CD4-positive, alpha-beta memory T cell (primary cell): ENCODE data around the gene HS2ST1. TPM values are rescaled to one million over a fixed set of nuclear protein-coding genes. Genes with fewer than 3 reads are reported as not detected.
"Not testable (repeated sequence)": the region's sequence is repeated elsewhere in the genome, so short reads cannot be mapped to it uniquely, and the experiment has no call there.

Experiments
- CTCF ChIA-PET: fragments of 350-600 bp; sonication (Branson Sonifier 250); formaldehyde crosslinking; loops from one replicate; lab custom pipeline; 2021; ENCODE audit warnings: inconsistent platforms; ENCODE audit not compliant: partially characterized antibody; lab: Charles Lee
- POLR2A ChIA-PET: fragments of 350-600 bp; sonication (Branson Sonifier 250); formaldehyde crosslinking; loops from one replicate; lab custom pipeline; 2021; ENCODE audit not compliant: partially characterized antibody; lab: Charles Lee
- DNase-seq, 5 donors: peaks; one replicate each; pipeline versions ENCODE4 v3.0.0 to v3.0.0-alpha.2; 2020 to 2022; ENCODE audit warnings: mixed read lengths in 1 of 5
- H3K27ac ChIP-seq: one replicate; pipeline ENCODE4 v1.7.0; 2013; ENCODE audit warnings: low read depth, low read length
- H3K27me3 ChIP-seq: 2 replicates; pipeline ENCODE4 v1.7.0; 2013; ENCODE audit warnings: mild to moderate bottlenecking, low read length, moderate library complexity; ENCODE audit not compliant: insufficient read depth
- H3K36me3 ChIP-seq: 2 replicates; pipeline ENCODE4 v1.7.0; 2013; ENCODE audit warnings: mild to moderate bottlenecking, low read length, moderate library complexity; ENCODE audit not compliant: insufficient read depth
- H3K4me1 ChIP-seq: 2 replicates; pipeline ENCODE4 v1.7.0; 2013; ENCODE audit warnings: mild to moderate bottlenecking, low read length, moderate library complexity; ENCODE audit not compliant: insufficient read depth
- H3K4me3 ChIP-seq, 2 donors: one replicate each; pipeline ENCODE4 v1.7.0; 2013; ENCODE audit warnings: low read length in 2 of 2, mild to moderate bottlenecking in 1 of 2
- H3K9me3 ChIP-seq, 2 donors: one replicate each; pipeline ENCODE4 v1.7.0; 2013; ENCODE audit warnings: low read length in 2 of 2, control low read depth in 1 of 2; ENCODE audit not compliant: control insufficient read depth in 1 of 2
- H3K27ac Mint-ChIP-seq, 7 donors: one replicate each; pipeline ENCODE4 v1.8.0; 2020 to 2021; ENCODE audit warnings: mixed read lengths in 7 of 7, mild to moderate bottlenecking in 6 of 7, inconsistent platforms in 3 of 7, moderate library complexity in 3 of 7
- H3K27me3 Mint-ChIP-seq, 2 donors: one replicate each; pipeline ENCODE4 v1.8.0; 2020 to 2021; ENCODE audit warnings: mixed read lengths in 2 of 2
- H3K36me3 Mint-ChIP-seq, 2 donors: one replicate each; pipeline ENCODE4 v1.8.0; 2020 to 2021; ENCODE audit warnings: mixed read lengths in 2 of 2, inconsistent platforms in 1 of 2, mild to moderate bottlenecking in 1 of 2
- H3K4me1 Mint-ChIP-seq, 4 donors: one replicate each; pipeline ENCODE4 v1.8.0; 2020 to 2021; ENCODE audit warnings: mixed read lengths in 4 of 4, mild to moderate bottlenecking in 1 of 4
- H3K4me3 Mint-ChIP-seq, 8 donors: one replicate each; pipeline ENCODE4 v1.8.0; 2020 to 2021; ENCODE audit warnings: mixed read lengths in 8 of 8, mild to moderate bottlenecking in 7 of 8, moderate library complexity in 6 of 8, inconsistent platforms in 3 of 8
- H3K9me3 Mint-ChIP-seq, 8 donors: one replicate each; pipeline ENCODE4 v1.8.0; 2020 to 2021; ENCODE audit warnings: mixed read lengths in 8 of 8, mild to moderate bottlenecking in 5 of 8, inconsistent platforms in 3 of 8, moderate library complexity in 1 of 8
- intact Hi-C: fragments of 100-400 bp; cut with micrococcal nuclease; formaldehyde crosslinking; loops from one replicate; pipeline ENCODE4 v1.15.1; 2023
- polyA plus RNA-seq, 2 donors: library from polyadenylated mRNA; unstranded; fragments of 300-500 nt; fragmentation: Illumina TruSeq; gene quantifications; one replicate each; pipeline ENCODE4 v1.2.3, GENCODE V29; 2021
- total RNA-seq, 2 experiments: library from RNA; stranded (reverse); gene quantifications; one replicate each; pipeline ENCODE4 v1.2.3, GENCODE V29; 2021

Gene HS2ST1
- total and polyA plus RNA-seq, 4 experiments from 2014 or later, result 5.4 to 15.8 (median 11.2) TPM

- Mint-ChIP-seq H3K27ac (no peak overlapping the region), H3K27me3 (no peaks in the 10 kb centered on the region), H3K9me3 (no peaks in the 10 kb centered on the region), H3K4me3 (no peak overlapping the region), H3K4me1 (peaks cover 0 to 12% (median 7%) of the 10 kb centered on the region in 4 donors), H3K36me3 (no peaks in the 10 kb centered on the region)
- Histone ChIP-seq H3K27ac (no peak overlapping the region), H3K27me3 (no peaks in the 10 kb centered on the region), H3K4me3 (no peak overlapping the region), H3K9me3 (no peaks in the 10 kb centered on the region), H3K36me3 (no peaks in the 10 kb centered on the region), H3K4me1 (no peaks in the 10 kb centered on the region)
- DNase-seq, result no peak
- CTCF ChIA-PET, result no interaction called here
- POLR2A ChIA-PET, result no interaction called here
- intact Hi-C loops, result no loop called here
Measured at GRCh38 chr1:86951430-86951829, 37.0 kb downstream of the HS2ST1 start.

- no peak for DNase-seq
- Histone ChIP-seq H3K27ac (no peak overlapping the region), H3K27me3 (no peaks in the 10 kb centered on the region), H3K9me3 (no peaks in the 10 kb centered on the region), H3K36me3 (no peaks in the 10 kb centered on the region), H3K4me3 (no peak overlapping the region), H3K4me1 (no peaks in the 10 kb centered on the region)
- intact Hi-C loops, result no loop called here
- peaks cover 0 to 11% (median 6%) of the 10 kb centered on the region in 4 donors for H3K4me1 Mint-ChIP-seq
- ChIA-PET POLR2A (no interaction called here), CTCF (no interaction called here)
- H3K27ac Mint-ChIP-seq, result no peak overlapping the region
- H3K9me3 Mint-ChIP-seq, result no peaks in the 10 kb centered on the region
- no peak overlapping the region for H3K4me3 Mint-ChIP-seq
- no peaks in the 10 kb centered on the region for H3K27me3 Mint-ChIP-seq
- no peaks in the 10 kb centered on the region for H3K36me3 Mint-ChIP-seq
Measured at GRCh38 chr1:86953167-86953566, 38.7 kb downstream of the HS2ST1 start.

GRCh38 chr1:86955678-86956077 lies 41.2 kb downstream of the HS2ST1 start:
- no peaks in the 10 kb centered on the region for H3K9me3 ChIP-seq
- no peak for DNase-seq
- H3K9me3 Mint-ChIP-seq, result no peaks in the 10 kb centered on the region
- H3K36me3 ChIP-seq, result no peaks in the 10 kb centered on the region
- no peak overlapping the region for H3K4me3 ChIP-seq
- no peaks in the 10 kb centered on the region for H3K27me3 ChIP-seq
- CTCF ChIA-PET, result interaction anchor here (2.3 kb wide), 1 partner anchor 13 kb away, joined by 6 read pairs; no protein-coding TSS in a partner anchor
- no peak overlapping the region for H3K4me3 Mint-ChIP-seq
- no peaks in the 10 kb centered on the region for H3K27me3 Mint-ChIP-seq
- H3K27ac Mint-ChIP-seq, result no peak overlapping the region
- peaks cover 0 to 4% (median 3%) of the 10 kb centered on the region in 4 donors for H3K4me1 Mint-ChIP-seq
- no peak overlapping the region for H3K27ac ChIP-seq
- no peaks in the 10 kb centered on the region for H3K4me1 ChIP-seq
- POLR2A ChIA-PET, result no interaction called here
- no peaks in the 10 kb centered on the region for H3K36me3 Mint-ChIP-seq
- intact Hi-C loops, result no loop called here

- Histone ChIP-seq H3K9me3 (no peaks in the 10 kb centered on the region), H3K4me1 (no peaks in the 10 kb centered on the region), H3K36me3 (no peaks in the 10 kb centered on the region), H3K4me3 (no peak overlapping the region), H3K27me3 (no peaks in the 10 kb centered on the region), H3K27ac (no peak overlapping the region)
- intact Hi-C loops, result no loop called here
- ChIA-PET CTCF (interaction anchor here (2.3 kb wide), 1 partner anchor 13 kb away, joined by 6 read pairs; no protein-coding TSS in a partner anchor), POLR2A (no interaction called here)
- Mint-ChIP-seq H3K27ac (no peak overlapping the region), H3K9me3 (no peaks in the 10 kb centered on the region), H3K36me3 (no peaks in the 10 kb centered on the region), H3K4me1 (peaks cover 0 to 4% (median 3%) of the 10 kb centered on the region in 4 donors), H3K27me3 (no peaks in the 10 kb centered on the region), H3K4me3 (no peak overlapping the region)
- DNase-seq, result no peak
Measured at GRCh38 chr1:86956221-86956620, 41.8 kb downstream of the HS2ST1 start.

- H3K36me3 Mint-ChIP-seq, result no peaks in the 10 kb centered on the region
- Histone ChIP-seq H3K4me1 (no peaks in the 10 kb centered on the region), H3K4me3 (no peak overlapping the region), H3K27ac (no peak overlapping the region), H3K36me3 (no peaks in the 10 kb centered on the region), H3K27me3 (no peaks in the 10 kb centered on the region), H3K9me3 (no peaks in the 10 kb centered on the region)
- H3K4me1 Mint-ChIP-seq, result peaks cover 0 to 4% (median 3%) of the 10 kb centered on the region in 4 donors
- no peak overlapping the region for H3K4me3 Mint-ChIP-seq
- peak overlapping the region in 1 of 7 donors; percentile 6 for H3K27ac Mint-ChIP-seq
- no peaks in the 10 kb centered on the region for H3K27me3 Mint-ChIP-seq
- intact Hi-C loops, result no loop called here
- ChIA-PET CTCF (interaction anchor here (0.7 to 1.9 kb wide), 2 partner anchors 124 to 125 kb away, joined by 3 to 5 read pairs; no protein-coding TSS in a partner anchor), POLR2A (no interaction called here)
- no peaks in the 10 kb centered on the region for H3K9me3 Mint-ChIP-seq
- no peak for DNase-seq
Measured at GRCh38 chr1:86957221-86957620, 42.8 kb downstream of the HS2ST1 start.

GRCh38 chr1:86960548-86960947 lies 46.1 kb downstream of the HS2ST1 start:
- H3K27me3 Mint-ChIP-seq, result no peaks in the 10 kb centered on the region
- no peak for DNase-seq
- no peaks in the 10 kb centered on the region for H3K9me3 Mint-ChIP-seq
- Histone ChIP-seq H3K4me3 (no peak overlapping the region), H3K36me3 (no peaks in the 10 kb centered on the region), H3K27ac (no peak overlapping the region), H3K9me3 (no peaks in the 10 kb centered on the region), H3K27me3 (no peaks in the 10 kb centered on the region), H3K4me1 (no peaks in the 10 kb centered on the region)
- intact Hi-C loops, result no loop called here
- CTCF ChIA-PET, result no interaction called here
- no peak overlapping the region for H3K4me3 Mint-ChIP-seq
- POLR2A ChIA-PET, result no interaction called here
- H3K4me1 Mint-ChIP-seq, result peaks cover 0 to 5% (median 0%) of the 10 kb centered on the region in 4 donors
- no peaks in the 10 kb centered on the region for H3K36me3 Mint-ChIP-seq
- no peak overlapping the region for H3K27ac Mint-ChIP-seq

GRCh38 chr1:86963841-86964240 lies 49.4 kb downstream of the HS2ST1 start:
- H3K9me3 ChIP-seq, H3K4me1 Mint-ChIP-seq, DNase-seq, H3K36me3 ChIP-seq, H3K4me1 ChIP-seq, H3K4me3 ChIP-seq, H3K36me3 Mint-ChIP-seq, H3K27me3 ChIP-seq, H3K4me3 Mint-ChIP-seq, H3K27ac ChIP-seq, H3K27ac Mint-ChIP-seq, POLR2A ChIA-PET, H3K27me3 Mint-ChIP-seq, intact Hi-C loops, H3K9me3 Mint-ChIP-seq: not testable (repeated sequence)
- CTCF ChIA-PET, result interaction anchor here (1.1 to 1.5 kb wide), 3 partner anchors 129 to 138 kb away, joined by 3 to 16 read pairs (median 3); no protein-coding TSS in a partner anchor
